HG02571 (cell line): ENCODE results near the gene TXNDC16.
"Not testable (repeated sequence)": the region's sequence is repeated elsewhere in the genome, so short reads cannot be mapped to it uniquely, and the experiment has no call there.

Experiments
- ATAC-seq: cut with Tn5 transposase; IDR thresholded peaks from one replicate; pipeline ENCODE4 v1.9.1; 2021; ENCODE audit warnings: mild to moderate bottlenecking, moderate library complexity; ENCODE audit not compliant: unreplicated experiment

The TXNDC16 gene, protein sequence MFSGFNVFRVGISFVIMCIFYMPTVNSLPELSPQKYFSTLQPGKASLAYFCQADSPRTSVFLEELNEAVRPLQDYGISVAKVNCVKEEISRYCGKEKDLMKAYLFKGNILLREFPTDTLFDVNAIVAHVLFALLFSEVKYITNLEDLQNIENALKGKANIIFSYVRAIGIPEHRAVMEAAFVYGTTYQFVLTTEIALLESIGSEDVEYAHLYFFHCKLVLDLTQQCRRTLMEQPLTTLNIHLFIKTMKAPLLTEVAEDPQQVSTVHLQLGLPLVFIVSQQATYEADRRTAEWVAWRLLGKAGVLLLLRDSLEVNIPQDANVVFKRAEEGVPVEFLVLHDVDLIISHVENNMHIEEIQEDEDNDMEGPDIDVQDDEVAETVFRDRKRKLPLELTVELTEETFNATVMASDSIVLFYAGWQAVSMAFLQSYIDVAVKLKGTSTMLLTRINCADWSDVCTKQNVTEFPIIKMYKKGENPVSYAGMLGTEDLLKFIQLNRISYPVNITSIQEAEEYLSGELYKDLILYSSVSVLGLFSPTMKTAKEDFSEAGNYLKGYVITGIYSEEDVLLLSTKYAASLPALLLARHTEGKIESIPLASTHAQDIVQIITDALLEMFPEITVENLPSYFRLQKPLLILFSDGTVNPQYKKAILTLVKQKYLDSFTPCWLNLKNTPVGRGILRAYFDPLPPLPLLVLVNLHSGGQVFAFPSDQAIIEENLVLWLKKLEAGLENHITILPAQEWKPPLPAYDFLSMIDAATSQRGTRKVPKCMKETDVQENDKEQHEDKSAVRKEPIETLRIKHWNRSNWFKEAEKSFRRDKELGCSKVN

DNA sequence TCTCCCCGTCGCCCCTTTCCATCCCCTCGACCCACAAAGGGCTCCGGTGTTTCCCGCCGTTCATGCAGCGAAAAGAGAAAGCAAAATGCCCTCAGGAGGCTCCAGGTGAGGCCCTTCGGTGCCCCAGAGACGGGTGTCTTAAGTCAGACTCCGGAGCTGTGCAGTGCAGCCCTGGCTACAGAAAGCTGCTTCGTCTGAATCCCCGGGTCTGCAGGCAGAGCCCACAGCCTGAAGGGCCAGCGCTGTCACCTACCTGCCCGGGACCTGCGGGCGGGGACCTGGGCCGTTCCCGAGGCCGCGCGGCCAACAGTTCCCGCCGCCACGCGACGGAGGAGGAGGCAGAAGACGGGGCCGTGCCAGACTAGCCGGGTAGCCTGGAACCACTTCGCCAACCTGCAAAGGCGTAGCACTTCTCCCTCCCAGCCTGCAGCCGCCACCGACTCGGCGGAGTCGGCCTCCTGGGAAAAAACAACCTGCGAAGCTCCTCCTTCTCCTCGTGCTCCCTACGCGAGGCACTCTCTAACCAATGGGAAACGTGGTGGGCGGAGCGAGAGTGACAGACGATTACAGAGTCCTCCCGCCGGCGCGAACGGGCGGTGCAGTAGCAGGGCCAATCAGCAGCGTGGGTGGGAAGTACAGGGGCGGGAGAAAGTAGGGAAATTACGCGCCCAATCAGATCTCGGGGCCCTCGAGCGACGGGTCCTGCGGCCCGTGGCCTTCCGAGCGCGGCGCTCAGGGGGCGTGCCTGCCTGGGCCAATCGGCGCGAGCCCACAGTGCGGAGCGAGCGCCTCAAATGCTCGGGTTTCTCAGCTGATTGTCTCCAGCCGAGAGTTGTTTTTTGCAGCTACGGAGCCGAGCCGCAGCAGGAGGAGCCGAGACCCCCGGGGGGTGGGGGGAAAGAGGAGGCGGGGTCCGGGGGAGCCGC, at the start of gene TXNDC16, which contains the start of gene GPR137C:
TXNDC16 (minus strand) TSS at position 443 of the 926 bp plus-strand sequence. CDS start 8,948 bp downstream, outside the sequence.
GPR137C (plus strand) TSS at position 774 of the 926 bp plus-strand sequence. CDS start 312 bp downstream, outside the sequence.
- ATAC-seq, result peak; percentile 93

DNA sequence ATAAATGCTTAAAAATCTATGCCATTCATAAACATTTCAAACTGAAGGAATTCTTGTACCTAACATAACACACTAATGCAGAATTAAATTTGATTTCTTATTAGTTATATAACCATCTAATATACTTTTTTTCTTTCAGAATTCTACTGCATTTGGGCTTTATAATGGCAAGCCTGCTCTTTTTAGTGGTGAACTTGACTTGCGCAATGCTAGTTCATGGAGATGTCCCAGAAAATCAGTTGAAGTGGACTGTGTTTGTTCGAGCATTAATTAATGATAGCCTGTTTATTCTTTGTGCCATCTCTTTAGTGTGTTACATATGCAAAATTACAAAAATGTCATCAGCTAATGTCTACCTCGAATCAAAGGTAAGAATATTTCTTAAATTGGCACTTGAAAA, 47.7 kb upstream of the TXNDC16 start:
- ATAC-seq, result no peak

DNA sequence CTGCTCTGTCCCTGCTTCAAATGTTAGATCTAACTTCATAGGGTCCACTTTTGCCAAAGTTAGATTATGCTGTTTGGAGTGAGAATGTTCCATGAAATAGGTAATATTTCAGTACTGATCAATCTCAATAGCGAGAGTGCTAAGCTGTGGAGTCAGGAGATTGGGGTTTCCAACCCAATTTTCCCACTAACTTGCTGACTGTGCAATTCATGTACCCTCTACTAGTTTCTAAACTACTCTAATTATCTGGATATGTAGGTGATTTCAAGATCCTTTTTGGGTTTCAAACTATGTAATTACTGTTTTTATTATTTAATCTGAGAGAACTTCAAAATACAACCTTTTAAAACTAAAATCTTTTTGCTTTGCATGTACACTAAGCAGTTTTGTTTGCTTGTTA, 46.3 kb upstream of the TXNDC16 start:
- no peak for ATAC-seq

DNA sequence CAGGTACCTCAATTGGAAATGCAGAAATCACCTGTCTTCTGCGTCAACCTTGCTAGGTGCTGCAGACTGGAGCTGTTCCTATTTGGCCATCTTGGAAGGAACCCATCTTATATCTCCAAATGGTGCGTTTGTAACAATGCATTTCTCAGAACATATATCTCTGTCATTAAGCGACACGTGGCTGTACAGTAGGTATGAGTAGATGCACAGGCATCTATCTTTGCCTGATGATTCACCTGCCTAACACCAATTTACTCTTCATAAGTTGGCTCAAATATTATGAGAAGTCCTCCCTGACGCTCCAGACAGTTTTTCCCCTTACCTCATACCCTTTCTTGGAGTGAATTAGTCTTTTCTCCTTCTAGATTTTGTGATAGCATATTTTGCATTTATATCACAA, 44.6 kb upstream of the TXNDC16 start:
- ATAC-seq, result no peak

DNA sequence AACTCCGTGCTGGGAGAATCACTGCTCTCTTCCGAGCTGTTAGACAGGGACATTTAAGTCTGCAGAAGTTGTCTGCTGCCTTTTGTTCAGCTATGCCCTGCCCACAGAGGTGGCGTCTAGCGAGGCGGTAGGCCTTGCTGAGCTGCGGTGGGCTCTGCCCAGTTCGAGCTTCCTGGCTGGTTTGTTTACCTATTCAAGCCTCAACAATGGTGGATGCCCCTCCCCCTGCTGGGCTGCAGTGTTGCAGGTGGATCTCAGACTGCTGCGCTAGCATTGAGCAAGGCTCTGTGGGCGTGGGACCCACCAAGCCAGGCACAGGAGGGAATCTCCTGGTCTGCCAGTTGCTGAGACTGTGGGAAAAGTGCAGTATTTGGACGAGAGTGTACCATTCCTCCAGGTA, 44.0 kb upstream of the TXNDC16 start:
- no peak for ATAC-seq

DNA sequence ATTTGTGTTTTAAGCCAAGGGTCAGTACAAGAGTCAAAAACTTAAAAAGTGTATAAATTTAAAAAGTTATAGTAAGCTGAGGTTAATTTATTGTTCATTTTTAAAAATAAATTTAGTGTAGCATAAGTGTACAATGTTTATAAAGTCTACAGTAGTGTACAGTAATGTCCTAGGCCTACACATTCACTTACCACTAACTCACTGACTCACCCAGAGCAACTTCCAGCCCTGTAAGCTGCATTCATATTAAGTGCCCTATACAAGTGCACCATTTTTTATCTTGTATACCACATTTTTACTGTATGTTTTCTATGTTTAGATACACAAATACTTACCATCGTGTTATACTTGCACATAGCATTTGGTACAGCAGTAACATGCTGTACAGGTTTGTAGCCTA, 38.0 kb upstream of the TXNDC16 start:
- ATAC-seq, result no peak

DNA sequence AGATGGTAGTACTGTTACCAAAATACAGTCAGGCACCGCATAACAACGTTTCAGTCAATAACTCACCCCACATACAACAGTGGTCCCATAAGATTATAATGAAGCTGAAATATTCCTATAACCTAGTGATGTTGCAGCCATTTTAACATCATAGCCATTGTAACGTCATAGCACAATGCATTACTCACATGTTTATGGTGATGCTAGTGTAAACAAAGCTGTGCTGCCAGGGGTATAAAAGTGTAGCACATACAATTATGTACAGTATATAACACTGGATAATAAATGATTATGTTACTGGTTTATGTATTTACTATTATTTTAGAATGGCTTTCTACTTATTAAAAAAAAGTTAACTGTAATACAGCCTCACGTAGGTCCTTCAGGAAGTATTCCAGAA, 37.3 kb upstream of the TXNDC16 start:
- no peak for ATAC-seq

DNA sequence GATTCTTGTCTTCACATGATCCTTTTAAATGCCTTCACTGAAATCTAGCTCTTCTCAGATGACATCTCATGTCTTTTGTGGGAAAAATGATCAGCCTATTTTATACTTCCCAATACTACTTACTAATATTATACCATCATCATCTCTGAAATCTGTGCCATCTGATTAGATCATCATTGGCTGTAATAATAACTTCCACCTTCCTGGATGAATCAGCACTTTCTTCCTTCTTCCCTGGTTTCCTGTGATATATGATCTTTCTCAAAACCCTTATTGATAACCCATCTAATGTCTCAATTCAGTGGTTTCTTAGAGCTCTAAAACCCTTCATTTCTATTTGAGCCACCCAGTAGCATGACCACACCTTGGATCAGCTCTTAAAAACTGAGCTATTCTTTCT, 31.2 kb upstream of the TXNDC16 start:
- no peak for ATAC-seq

DNA sequence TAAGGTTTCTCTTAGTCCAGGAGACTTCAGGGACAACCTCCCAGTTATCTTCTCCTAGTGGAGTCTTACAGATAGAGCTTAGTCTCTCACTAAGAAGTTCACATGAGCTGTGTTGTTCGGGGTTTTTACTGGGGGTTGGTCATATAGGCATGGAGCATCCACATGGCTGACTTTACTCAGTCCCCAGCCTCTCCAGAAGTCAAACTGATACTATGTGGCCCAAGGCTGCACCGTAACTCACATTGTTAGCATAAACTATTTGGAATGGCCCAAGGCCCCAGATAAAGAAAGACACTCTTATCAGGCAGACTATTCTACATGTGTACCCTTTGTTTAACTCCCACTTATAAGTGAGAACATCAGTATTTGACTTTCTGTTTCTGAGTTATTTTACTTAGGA, 23.6 kb upstream of the TXNDC16 start:
- ATAC-seq, result no peak

DNA sequence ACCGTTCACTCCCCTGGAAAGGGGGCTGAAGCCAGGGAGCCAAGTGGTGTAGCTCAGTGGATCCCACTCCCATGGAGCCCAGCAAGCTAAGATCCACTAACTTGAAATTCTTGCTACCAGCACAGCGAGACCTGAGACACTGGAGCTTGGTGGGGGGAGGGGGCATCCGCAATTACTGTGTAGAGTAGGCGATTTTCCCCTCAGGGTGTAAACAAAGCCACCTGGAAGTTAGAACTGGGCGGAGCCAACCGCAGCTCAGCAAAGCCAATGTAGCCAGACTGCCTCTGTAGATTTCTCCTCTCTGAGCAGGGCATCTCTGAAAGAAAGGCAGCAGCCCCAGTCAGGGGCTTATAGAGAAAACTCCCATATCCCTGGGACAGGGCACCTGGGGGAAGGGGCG, 16.1 kb upstream of the TXNDC16 start:
- ATAC-seq, result not testable (repeated sequence)

DNA sequence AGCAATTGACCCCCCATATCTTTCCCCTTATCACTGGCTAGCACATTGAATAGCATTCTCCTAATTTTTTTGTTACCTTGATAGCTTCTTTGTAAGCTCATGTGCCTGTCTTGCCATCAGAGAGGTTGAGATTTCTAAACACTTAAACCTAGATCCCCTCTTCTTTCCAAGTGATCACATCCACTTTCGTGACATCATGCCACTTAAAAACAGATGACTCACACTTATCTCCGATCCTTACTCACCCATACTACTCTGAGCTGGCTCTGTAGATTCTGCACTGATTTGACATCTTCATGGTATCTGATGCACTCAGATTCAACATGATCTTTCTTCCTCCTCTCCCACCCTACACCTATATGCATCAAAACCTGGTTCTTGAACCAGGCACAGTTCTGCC, 10.8 kb upstream of the TXNDC16 start:
- ATAC-seq, result no peak

DNA sequence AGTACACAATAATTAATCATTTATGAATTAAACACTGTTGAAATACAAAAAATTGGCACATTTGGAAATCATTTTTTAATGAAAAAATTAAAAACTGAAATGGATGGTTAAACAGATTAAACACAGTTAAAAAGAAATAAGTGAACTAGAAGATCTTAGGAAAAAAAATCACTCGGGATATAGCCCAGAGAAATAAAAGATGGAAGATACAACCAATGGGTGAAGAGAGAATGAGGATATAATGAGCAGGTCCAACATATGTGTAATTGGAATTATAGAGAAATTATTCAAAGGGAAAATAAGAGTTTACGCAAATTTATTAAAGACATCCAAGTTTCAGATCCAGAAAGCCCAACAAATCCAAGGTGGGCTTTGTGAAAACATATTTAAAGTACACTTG, 6.4 kb upstream of the TXNDC16 start:
- ATAC-seq, result no peak

DNA sequence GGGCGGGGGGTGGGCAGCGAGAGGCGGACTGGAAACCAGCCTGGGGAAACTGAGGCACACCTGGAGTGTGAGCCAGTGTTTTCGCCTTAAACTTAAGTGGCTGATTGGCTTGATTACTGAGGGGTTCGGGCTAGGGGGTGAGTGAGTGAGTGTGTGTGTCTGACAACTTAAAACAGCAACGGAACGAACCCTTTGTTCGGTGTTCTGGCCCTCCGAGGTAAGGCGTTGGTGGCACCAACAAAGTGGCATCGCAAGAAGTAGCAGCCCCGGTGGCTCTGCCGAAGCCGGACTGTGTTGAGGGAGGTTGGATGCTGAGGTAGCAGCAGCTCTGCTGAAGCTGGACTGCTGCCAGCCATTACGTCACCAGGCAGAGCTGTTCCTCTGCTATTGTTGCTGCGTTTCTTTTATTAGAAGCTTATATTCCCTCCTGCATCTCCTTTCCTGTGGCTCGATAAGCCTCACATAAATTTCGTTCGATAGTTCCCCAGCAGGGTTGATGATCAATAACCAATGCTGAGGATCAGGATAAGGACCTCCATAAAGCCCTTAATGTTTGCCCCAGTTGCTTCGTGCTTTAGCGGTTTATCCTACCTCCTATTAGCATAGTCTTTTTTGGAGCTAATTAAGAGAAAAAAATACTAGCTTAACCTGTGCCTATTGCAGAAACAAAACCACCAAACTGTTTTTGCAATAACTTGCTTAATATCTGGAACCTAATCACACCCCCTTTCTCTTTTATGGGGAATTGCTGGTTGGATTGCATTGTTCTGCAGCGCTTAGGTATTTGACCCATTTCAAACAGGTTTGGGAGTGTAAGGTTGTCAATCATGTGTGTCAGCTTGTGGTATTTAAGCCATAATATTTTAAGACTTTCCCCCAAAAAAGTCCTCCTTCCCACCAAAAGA, 1.6 kb upstream of the TXNDC16 start:
- no peak for ATAC-seq

DNA sequence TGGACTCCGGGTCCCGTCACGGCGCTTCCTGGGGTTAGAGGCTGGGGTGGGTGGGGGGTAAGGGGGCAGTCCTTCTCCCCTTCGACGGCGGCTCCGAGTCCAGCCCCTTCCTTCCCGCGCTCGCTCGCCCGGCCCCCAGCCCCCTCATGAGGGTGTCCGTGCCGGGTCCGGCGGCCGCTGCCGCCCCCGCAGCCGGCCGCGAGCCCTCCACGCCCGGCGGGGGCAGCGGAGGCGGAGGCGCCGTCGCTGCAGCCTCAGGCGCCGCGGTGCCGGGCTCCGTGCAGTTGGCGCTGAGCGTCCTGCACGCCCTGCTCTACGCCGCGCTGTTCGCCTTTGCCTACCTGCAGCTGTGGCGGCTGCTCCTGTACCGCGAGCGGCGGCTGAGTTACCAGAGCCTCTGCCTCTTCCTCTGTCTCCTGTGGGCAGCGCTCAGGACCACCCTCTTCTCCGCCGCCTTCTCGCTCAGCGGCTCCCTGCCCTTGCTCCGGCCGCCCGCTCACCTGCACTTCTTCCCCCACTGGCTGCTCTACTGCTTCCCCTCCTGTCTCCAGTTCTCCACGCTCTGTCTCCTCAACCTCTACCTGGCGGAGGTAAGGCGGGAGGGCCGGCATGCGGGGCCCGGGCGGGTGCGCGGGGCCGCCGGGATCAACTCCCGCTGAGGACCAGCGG, 831 bp upstream of the TXNDC16 start:
- peak; percentile 25 for ATAC-seq

DNA sequence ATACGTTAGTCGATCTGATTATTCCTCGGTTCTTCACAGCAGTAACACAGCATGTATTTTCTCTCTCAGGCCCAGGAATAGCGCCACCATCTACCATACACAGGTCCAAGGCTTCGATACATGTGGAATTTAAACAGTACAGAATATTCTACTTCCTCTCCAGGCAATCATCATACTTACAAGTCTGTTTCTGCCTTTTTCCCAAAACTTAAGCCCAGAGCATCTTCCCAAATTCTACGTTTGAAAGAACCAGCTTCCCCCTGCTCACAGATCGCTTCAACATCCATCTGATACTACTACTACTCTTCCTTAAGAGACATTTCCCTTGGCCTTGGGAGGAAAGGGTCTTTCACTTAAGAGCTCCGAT, 626 bp downstream of the TXNDC16 start:
- no peak for ATAC-seq

DNA sequence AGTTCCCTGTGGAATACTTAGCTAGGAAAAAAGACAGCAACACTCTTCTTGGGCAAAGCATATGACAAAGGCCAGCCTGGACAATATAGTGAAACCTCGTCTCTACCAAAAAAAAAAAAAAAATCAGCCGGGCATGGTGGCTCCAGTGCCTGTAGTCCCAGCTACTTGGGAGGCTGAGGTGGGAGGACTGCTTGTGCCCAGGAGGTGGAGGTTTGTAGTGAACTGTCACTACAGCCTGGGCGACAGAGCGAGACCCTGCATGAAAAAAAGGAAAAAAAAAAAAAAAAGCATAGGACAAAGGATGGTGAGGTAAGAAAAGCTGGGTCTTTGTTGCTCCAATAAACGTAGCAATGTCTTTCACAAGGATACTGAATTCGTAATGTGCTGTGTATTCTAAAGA, 1.1 kb downstream of the TXNDC16 start:
- ATAC-seq, result no peak

DNA sequence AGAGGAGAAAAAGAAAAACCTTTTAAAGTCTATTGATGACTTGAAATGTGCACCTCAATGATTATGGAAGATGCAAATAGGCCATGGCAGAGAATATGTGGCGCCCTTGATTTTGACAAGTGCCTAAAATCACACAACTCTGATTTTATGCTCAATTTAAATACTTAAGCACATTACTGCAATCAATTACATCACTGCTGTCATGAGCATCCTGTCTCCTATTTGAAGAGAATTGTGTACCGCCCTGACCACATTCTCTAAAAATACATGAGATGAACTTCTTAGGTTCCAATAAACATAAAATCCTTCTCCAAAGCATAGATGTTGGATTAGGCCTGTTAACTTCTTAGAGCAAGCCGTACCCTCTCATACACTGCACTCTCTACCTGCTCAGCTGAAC, 1.6 kb downstream of the TXNDC16 start:
- ATAC-seq, result no peak

DNA sequence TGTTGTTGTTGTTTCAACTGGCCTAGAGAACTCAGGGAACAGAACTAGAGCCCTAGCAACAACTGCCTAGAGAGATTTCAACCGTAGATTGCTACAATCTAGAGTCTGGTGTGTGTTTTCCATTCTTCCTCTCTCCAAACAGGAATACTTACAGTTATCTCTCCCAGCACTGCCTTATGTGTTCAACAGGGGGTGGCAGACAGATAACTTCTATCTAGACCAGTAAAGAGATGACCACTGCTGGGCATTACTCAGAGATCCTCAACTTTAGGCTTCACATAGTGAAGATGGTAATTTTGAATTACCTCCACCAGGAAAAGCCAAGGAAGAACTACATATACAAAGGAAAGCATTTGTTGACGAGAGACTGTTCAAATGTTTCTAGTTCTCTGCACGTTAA, 4.8 kb downstream of the TXNDC16 start:
- no peak for ATAC-seq

DNA sequence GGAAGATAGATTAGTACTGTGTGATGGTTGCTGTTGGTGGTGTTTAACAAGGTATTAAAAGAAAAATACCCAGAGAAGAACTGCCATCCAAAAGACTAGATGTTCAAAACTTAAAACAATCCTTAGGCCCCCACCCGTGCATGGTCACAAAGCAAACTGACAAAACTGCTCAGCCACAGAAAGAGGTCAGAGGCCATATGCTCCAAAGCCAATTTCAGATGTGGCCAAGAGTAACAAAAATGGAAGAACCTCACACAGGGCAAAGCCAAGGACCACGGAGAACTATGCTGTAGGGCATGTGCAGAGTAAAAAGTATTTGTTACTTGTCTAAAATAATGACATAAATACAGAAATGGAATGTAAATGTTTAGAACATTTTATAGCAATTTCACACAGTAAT, 5.3 kb downstream of the TXNDC16 start:
- no peak for ATAC-seq

DNA sequence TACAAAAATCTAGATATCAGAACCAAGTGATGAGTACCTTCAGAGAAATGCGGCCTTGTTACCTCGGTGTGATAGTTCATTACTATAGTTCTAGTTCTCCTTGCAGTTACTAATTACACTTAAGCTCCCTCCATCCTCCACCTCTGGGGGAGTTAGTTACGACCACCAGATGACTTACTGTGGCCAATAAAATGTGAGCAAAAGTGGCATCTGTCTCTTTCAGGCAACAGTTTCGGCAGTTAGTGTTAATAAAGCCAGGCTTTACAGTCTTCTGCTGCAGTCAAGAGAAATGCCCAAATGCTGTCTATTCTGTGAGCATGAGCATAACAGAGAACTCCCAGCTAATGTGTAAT, 6.0 kb downstream of the TXNDC16 start:
- no peak for ATAC-seq
